Stimulated activated naive CD4-positive, alpha-beta T cell treated with Interleukin-2 at 50 U/mL for 16 hours (primary cell): ENCODE data around the gene NCOR1.
"Not testable (repeated sequence)": the region's sequence is repeated elsewhere in the genome, so short reads cannot be mapped to it uniquely, and the experiment has no call there.

Experiments used
- DNase-seq: peaks from one replicate; lab custom pipeline; 2025; lab: John Stamatoyannopoulos, UW

The NCOR1 gene

GRCh38 chr17:16091773-16092172, 123.6 kb downstream of the NCOR1 start:
- DNase-seq = no peak

GRCh38 chr17:16086957-16087356, 128.4 kb downstream of the NCOR1 start:
- DNase-seq = no peak

GRCh38 chr17:16085066-16085699, 130.2 kb downstream of the NCOR1 start:
- no peak for DNase-seq

DNA sequence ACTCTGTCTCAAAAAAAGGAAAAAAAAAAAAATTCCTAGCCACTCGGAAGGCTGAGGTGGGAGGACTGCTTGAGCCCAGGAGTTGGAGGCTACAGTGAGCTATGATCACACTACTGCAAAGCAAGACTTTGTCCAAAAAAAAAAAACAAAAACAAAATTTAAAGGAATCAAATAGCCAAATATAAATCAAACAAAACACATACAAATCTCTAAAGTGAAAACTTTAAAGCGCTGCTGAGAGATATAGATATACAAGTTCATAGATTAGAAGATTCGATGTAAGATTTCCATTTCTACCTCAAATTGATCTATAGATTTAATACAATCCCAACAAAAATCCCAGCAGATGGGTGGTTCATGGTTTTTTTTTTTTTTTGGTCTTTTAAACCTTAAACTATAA, 132.1 kb downstream of the NCOR1 start:
- no peak for DNase-seq

- DNase-seq = no peak
Measured at GRCh38 chr17:16081507-16082087, 133.7 kb downstream of the NCOR1 start.

- DNase-seq = no peak
Measured at GRCh38 chr17:16080366-16080765, 135.0 kb downstream of the NCOR1 start.

GRCh38 chr17:16075949-16076348, 139.4 kb downstream of the NCOR1 start:
- no peak for DNase-seq

- DNase-seq = no peak
Measured at GRCh38 chr17:16074423-16074822, 140.9 kb downstream of the NCOR1 start.

DNA sequence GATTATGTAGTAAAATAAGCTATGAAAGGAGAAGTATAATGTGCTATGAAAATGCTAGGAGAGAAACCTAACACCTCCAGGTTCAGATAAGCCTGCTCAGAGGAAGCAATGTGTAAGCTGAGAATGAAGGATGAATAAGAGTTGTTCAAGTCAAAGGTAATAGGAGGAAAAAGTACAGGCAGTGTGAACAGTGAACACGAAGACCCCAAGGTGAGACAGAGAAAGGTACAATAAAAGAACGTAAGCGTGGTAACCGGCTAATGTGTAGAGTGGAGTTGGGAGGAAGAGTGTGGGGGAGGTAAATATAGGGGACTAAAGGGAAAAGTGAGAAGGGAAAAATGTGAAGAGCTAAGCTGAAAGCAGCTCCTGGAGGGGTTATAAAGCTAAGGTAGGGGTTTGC, 141.5 kb downstream of the NCOR1 start:
- no peak for DNase-seq

DNA sequence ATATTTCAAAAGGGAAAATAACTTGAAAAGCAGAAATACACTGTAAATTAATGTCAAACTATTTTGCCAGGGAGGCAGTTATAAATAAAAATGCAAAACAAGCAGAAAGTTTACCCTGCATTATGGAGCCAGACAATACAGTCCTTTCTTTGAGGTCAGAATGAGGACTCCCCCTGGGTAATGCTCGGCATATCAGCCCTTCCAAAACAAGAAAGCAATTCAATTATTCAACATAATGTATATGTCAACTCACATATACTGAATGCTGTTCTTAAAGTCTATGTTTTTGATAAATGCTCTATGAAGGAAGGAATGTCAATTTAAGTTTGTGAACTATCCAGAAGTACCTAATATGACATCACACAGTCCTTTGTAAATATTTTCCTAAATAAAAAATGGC, 143.3 kb downstream of the NCOR1 start:
- no peak for DNase-seq

GRCh38 chr17:16068323-16068722, 147.0 kb downstream of the NCOR1 start:
- no peak for DNase-seq

DNA sequence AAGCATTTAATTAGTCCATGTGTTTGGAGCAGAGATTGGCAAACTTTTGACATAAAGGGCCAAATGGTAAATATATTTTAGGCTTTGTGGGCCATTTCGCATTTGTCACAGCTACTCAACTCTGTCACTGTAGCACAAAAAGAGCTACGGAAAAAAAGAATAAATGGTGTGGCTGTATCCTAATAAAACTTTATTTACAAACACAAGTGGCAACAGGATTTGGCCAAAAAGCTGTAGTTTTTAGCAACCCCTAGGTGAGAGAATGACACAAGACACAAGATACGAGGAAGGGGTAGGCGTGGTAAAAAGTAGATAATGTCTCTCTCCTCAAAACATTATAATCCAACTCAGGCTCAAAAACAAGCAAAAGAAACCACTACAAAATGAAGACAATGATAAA, 149.2 kb downstream of the NCOR1 start:
- DNase-seq = no peak

DNA sequence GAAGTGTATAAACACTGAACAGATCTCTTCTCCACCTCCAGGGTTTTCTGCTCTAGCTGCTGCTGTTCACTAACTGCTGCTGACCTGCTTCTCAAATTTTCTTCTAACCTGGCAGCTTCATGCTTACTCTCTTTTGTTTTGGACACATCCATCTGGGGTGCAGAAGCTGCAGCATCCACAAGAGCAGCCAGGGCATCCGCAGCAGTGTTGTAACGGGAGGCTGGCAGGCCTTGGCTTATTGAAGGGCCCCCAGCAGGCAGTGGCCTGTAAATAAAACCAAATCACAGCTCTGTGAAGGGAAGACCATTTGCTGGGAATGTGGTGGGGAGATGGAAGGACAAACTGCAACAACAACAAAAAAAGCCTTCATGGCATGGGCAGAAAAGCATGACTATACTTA, 153.7 kb downstream of the NCOR1 start:
- no peak for DNase-seq

GRCh38 chr17:16055139-16055538, 160.2 kb downstream of the NCOR1 start:
- not testable (repeated sequence) for DNase-seq

DNA sequence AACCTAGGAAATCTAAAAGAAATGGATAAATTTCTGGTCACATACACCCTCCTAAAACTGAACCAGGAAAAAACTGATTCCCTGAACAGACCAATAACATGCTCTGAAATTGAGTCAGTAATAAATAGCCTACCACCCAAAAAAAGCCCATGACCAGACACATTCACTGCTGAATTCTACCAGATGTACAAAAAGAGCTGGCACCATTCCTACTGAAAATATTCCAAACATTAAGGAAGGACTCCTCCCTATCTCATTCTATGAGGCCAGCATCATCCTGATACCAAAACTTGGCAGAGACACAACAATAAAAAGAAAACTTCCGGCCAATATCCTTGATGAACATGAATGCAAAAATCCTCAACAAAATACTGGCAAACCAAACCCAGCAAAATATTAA, 162.8 kb downstream of the NCOR1 start:
- DNase-seq = no peak

GRCh38 chr17:16050844-16051243, 164.5 kb downstream of the NCOR1 start:
- DNase-seq = no peak

GRCh38 chr17:16048811-16049449, 166.4 kb downstream of the NCOR1 start:
- DNase-seq = no peak

DNA sequence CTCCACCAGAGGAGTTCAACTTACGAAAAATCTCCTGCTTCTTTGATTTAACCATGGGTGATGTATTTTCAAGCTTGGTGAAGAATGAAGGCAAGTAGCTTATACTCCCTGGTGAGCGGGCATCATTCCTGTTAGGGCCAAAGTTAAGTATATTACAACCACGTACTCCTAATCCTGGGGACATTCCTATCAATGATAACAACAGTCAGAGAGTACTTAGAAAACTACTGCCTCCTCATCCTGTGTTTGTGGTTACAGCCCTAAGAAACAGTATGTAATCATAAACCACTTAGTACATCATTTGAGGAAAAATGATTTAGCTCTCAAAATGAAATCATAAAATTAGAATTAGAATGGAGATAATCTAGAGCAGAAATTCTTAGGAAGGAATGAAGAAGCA, 168.4 kb downstream of the NCOR1 start:
- no peak for DNase-seq

GRCh38 chr17:16044487-16044886, 170.8 kb downstream of the NCOR1 start:
- no peak for DNase-seq

DNA sequence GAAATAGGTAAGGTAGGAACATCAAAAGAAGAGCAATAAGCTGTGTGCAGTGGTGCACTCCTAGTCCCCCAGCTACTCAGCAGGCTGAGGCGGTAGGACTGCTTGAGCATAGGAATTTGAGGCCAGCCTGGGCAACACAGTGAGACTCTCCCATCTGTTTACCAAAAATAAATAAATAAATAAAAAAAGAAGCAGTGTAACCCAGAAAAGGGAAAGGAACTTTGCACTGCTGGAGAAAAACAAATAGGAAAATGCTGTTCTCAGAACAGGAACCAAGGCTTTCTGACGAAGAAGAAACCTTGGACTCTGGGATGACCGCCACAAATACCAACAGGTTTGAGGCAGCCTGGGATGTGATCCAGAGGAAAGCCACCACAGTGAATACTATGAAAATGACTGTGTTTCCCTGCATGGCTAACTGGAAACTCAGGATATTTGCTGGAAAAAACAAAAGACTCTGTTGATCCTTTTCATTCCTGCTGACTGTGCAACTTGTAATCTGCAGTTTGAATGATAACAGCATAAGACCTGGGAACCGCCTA, 174.6 kb downstream of the NCOR1 start:
- no peak for DNase-seq

DNA sequence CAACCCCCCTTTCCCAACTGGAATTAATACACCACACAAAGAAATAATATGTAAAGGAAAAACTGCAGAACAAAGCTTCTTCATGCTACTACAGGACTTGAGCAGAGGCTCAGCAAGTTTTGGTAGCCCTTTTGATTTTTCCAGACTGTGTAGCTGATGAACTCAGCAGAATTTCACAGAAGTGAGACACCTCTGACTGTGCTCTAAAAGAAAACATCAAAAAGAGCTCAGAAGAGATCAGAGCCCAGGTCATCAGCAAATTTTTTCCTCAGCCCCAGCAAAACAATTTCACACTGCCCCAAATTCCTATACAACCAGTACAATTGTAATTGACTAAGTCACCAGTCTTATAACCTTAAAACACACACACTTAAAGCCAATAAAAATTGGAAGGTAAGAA, 177.7 kb downstream of the NCOR1 start:
- no peak for DNase-seq

GRCh38 chr17:16036261-16036660, 179.1 kb downstream of the NCOR1 start:
- no peak for DNase-seq

DNA sequence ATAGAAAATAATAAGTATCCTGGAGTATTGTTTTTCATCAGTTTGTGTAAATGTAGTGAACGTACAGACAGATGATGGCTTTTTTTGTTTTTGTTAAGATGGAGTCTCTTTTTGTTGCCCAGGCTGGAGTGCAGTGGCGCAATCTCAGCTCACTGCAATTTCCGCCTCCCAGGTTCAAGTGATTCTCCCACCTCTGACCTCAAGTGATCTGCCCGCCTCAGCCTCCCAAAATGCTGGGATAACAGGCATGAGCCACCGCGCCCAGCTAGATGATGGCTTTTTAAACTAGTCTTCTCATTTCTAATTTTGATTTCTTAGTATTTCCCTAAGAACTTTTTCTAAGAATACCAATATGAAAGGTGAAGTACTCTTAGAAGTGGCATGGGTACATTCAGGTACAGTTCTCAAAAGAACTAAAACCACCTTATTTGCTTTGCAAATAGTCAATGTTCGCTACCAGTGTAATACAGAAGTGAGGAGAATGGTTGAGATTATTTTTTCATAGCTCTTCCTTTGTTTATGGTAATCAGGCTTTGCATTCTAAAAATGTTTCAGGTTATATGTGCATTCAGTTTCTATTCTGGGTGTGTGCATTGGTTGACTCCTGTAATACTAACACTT, 181.5 kb downstream of the NCOR1 start:
- no peak for DNase-seq
